GM18909 (cell line): ENCODE measurements around the gene CARS1.
"Not testable (repeated sequence)": the region's sequence is repeated elsewhere in the genome, so short reads cannot be mapped to it uniquely, and the experiment has no call there.

Source experiments
- ATAC-seq: cut with Tn5 transposase; IDR thresholded peaks from one replicate; pipeline ENCODE4 v1.9.1; 2021; ENCODE audit warnings: mild to moderate bottlenecking; ENCODE audit not compliant: unreplicated experiment, poor library complexity

CARS1 gene

GRCh38 chr11:3063876-3064275 lies 6.7 kb upstream of the CARS1 start:
- ATAC-seq: not testable (repeated sequence)

GRCh38 chr11:3063432-3063831 lies 6.2 kb upstream of the CARS1 start:
- not testable (repeated sequence) for ATAC-seq

- ATAC-seq: no peak
These were observed 3.3 kb upstream of the CARS1 start for GRCh38 chr11:3060436-3061025.

- no peak for ATAC-seq
These were observed 1.8 kb upstream of the CARS1 start for GRCh38 chr11:3058753-3059664.

- ATAC-seq: no peak
These were observed 741 bp downstream of the CARS1 start for GRCh38 chr11:3056296-3057068.

GRCh38 chr11:3055891-3056290 lies 1.3 kb downstream of the CARS1 start:
- no peak for ATAC-seq

- no peak for ATAC-seq
These were observed 4.7 kb downstream of the CARS1 start for GRCh38 chr11:3052567-3052966.

- no peak for ATAC-seq
These were observed 5.1 kb downstream of the CARS1 start for GRCh38 chr11:3052109-3052479.

- no peak for ATAC-seq
These were observed 5.8 kb downstream of the CARS1 start for GRCh38 chr11:3051196-3052108.

GRCh38 chr11:3050386-3051195 lies 6.6 kb downstream of the CARS1 start:
- no peak for ATAC-seq

GRCh38 chr11:3049430-3050243 lies 7.6 kb downstream of the CARS1 start:
- peak; percentile 94 for ATAC-seq

- ATAC-seq: no peak
These were observed 9.6 kb downstream of the CARS1 start for GRCh38 chr11:3047637-3048036.

GRCh38 chr11:3046641-3047040 lies 10.6 kb downstream of the CARS1 start:
- no peak for ATAC-seq

- ATAC-seq: no peak
These were observed 11.0 kb downstream of the CARS1 start for GRCh38 chr11:3046190-3046589.

- no peak for ATAC-seq
These were observed 12.3 kb downstream of the CARS1 start for GRCh38 chr11:3044915-3045314.

- ATAC-seq: no peak
These were observed 13.2 kb downstream of the CARS1 start for GRCh38 chr11:3044004-3044403.

- no peak for ATAC-seq
These were observed 13.8 kb downstream of the CARS1 start for GRCh38 chr11:3043315-3043871.
